NCI-H446 (cell line): ENCODE measurements around the gene LRRC46.
A peak's percentile ranks its signal among the peaks of the same experiment; 100 is the strongest.

Experiments used
- DNase-seq, 2 experiments: peaks; one replicate each; lab custom pipeline; 2025; lab: John Stamatoyannopoulos, UW

The LRRC46 gene

GRCh38 chr17:47810200-47810821 lies 21.2 kb upstream of the LRRC46 start:
- no peak for DNase-seq

DNA sequence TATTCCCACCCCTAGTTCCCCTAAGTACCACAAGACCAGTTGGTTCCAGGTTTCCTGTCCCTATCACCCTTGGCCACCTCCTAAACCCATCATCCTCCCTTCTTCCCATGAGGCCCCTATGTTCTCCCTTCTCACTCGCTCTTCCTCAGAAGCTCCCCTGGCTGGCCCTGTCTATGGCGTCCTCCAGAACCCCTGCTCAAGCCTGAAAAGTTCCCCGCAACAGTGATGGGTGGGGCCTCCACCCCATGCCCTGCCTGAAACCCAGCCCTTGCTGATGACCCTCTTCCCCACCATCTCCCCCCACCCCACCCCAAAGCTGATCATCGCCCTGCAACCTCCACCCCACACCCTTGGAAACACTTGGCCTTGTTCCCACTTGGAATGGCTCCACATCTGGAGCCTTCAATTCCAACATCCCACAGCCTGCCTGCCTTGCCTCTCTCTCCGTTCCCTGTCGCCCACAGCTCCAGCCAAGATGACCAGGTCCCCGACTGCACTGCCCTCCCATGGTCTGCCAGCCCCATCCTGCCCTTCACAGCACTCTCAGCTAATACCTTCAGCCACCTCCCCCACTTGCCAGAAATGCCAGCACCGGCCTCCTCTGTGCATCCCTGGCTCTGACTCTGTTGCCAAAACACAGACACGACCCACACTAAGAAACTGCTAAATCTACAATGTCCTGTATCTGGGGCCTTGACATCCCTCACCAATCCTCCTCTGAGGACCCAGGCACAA lies 20.4 kb upstream of the LRRC46 start:
- no peak for DNase-seq

DNA sequence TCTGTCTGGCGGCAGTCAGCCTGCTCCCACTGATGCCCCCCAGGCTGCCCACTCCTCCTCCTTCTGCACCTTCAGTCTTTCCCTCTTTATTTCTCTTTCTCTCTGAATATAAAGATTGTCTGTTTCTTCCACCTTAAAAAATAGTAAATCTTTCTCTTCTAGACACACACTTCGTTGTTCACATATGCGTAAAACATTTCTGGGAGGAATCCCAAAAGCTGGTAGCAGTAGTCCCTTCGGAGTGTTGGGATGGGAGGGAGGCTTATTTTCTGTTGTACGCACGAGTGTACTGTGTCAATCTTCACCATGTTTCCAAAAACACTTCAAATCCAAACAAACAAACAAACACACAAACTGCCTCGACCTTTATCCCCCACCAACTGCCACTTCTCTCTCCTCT lies 19.8 kb upstream of the LRRC46 start:
- no peak for DNase-seq

GRCh38 chr17:47812146-47812920 lies 19.1 kb upstream of the LRRC46 start:
- DNase-seq = no peak

GRCh38 chr17:47813077-47813476 lies 18.4 kb upstream of the LRRC46 start:
- DNase-seq = no peak

DNA sequence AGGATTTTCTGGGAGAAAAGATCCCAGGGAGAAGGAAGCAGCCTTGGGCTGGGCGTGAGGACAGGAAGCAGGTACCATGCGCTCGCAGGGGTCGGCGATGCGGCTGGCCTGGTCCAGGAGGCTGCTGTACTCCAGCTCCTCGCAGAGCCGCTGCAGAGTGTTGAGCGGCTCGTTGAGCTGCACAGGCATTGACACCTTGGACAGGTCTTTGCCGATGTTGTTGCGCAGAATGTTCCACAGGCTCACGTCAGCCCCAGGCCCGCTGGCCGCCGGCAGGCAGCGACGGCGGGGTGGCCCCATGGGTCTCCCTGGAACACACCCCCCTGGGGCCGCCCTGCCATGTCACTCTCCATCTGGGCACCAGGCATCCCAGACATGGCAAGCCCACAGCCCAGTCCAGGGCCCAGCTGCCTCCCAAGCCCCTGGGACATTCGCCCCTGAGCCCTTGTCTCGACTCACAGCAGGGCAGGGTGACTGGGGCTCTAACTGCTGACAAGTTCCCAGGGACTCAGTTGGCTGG lies 17.9 kb upstream of the LRRC46 start:
- DNase-seq = no peak

DNA sequence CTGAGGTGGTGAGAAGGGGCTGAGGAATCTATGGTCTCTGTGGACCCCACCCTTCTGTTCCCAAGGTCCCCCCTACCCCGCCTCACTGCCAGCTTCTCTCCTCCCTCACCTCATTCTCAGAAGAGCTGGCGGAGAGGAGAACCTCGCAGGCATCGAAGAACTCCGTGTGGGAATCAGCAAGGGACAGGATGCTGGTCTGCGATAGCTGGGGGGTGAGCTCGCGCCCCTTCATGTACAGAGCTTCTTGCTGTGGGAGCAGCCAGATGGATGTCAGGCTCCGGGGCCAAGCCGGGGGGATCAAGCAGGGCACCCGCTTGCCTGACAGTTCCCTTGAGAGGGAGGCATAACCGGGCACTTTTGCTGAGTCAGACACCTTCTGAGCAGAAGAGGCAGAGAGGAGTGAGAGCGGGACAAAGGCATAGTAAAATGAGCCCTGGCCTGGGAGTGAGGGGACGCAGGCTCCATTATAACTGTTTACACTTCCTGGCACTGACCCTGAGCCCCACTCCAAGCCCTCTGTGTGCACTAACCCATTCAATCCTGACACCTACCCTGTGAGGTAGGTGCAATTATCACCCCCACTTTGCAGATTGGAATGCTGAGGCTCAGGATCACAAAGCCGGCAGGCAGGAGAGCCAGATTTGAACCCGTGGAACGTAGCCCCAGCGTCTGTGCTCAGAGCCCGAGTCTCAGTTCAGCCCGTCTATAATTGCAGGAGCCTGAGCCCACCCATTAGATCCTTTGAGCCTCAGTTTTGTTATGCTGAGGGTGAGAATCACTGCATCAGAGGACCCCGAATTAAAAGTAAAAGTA lies 16.2 kb upstream of the LRRC46 start:
- no peak for DNase-seq

DNA sequence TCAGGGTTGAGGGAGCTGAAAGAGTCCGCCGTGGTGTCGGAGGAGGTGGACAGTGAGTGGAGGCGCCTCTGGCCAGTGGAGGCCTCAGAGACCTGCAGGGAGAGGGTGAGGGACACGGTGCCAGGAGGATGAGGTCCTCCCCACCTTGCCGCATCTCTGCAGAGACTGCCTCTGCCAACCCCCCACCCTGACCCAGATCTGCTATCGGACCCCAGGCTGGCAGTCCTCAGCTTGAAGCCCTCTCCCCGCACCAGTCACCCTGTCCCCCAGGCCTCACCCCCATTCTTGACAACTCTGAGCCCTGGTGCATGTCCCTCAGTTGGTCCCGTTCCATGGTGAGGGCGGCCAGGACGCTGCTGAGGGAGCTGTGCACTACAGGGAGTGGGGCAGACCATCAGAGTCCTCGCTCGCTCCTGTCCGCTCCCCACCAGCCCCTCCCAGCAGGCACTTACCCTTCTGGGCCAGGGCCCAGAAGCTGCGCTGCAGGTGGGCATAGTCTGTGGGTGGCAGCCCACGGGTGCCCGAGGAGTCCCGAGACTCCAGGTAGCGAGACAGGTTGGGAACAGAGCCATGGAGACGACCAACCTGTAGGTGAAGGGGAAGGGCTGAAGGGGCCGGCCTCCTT lies 15.2 kb upstream of the LRRC46 start:
- no peak for DNase-seq

GRCh38 chr17:47816947-47817346 lies 14.5 kb upstream of the LRRC46 start:
- DNase-seq = no peak

DNA sequence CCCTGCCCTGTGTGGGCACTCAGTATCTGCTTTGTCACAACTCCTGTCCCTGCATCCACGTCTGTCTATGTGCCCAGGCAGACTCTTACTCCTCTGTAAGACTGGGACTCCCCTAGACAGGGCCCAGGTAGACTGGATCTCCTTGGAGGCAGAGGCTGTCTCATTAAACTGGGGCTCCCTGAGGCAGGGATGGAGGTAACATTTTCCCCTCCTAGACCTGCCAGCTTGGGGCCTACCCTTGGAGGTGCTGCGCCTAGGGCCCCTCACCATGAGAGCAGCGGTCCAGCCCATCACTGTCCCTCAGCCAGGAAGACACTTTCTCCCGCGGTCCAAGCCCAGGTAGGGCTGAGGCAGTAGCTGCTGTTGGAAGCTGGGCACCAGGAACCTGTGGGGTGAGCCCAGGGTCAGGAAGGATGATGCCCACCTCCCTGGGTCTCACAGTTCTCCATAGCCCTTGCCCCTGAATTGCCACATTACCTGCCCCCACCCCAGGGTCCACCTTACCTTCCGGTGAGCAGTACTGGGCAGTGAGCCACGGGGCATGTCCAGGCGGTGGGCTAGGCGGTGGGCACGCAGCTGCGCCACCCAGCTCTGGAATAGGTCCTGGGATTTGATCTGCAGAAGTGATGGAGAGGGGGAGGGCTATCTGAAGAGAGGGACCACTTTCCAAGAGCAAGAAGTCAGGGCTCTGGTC lies 13.3 kb upstream of the LRRC46 start:
- DNase-seq = no peak

DNA sequence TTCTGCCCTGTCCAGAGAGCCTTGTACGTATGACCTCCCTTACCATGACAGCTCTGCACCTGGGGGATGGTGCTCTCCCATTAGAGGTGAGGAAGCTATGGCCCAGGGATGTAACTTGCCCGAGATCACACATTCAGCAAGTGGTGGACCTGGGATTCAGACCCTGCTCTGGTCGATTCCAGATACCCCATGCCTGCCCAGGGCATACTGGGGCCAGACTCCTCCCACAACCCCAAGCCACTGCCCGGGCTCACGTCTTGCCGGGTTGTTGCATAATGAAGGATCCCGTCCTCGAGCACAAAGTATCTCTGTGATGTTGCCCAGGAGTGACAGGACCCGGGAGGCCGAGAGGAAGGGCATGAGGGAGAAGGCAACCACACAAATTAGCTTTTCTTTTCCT lies 12.0 kb upstream of the LRRC46 start:
- no peak for DNase-seq

DNA sequence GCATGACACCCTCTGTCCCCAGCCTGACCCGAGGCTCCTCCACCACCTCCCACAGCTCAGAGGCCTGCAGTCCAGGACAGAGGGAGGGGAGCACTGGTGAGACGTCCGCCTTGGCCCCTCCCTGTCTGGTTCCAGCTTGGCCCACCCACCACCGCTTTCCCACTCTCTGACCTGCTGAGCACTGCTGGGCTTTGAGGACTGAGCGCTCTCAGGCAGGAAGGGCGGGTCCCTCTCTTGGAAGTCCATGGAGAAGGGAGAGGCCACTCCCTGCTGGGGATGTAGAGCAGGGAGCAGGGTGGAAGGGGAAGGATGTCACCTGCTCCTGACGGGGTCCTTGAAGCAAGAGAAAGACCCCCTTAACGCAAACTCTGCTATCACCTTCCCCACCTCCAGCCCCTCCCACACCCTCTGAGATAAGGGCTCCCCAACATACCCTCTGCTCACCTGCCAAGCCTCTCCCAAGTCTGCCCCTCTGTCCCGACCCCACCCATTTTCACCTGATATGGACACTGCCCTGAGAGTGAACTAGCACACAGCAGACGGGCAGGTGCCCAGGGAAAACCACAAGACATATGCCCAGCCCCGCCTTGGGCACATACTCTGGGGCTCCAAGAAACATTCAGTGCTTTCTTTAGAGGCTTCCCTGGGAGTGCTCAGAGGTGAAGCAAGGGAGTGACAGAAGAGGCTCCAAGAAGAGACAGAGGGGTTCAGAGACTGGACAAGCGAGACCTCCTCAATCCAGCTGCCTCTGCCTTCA lies 11.3 kb upstream of the LRRC46 start:
- no peak for DNase-seq

DNA sequence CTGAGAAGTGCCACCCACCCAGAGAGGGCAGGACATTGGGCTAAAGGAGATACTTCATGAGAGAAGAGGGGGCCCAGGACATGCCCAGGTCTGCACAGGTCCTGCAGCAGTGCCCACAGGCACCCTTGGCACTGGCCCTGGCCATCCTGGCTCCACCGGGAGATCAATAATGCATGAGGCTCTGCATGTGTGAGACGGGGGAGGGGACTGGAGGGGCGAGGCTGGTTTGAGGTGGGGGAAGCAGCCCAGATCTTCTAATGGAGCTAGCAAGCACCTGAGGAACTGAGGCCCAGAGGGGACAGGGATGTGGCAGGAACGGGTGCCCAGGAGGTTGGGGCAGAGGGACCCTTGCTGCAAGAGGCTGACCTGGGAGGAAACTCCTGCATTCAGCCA lies 10.4 kb upstream of the LRRC46 start:
- no peak for DNase-seq

GRCh38 chr17:47821424-47822391 lies 9.8 kb upstream of the LRRC46 start, which contains the start of gene OSBPL7:
OSBPL7 (minus strand) TSS chr17:47821794; CDS start chr17:47820278, 1,516 bp downstream.
- peak; percentile 9 to 69 for DNase-seq

DNA sequence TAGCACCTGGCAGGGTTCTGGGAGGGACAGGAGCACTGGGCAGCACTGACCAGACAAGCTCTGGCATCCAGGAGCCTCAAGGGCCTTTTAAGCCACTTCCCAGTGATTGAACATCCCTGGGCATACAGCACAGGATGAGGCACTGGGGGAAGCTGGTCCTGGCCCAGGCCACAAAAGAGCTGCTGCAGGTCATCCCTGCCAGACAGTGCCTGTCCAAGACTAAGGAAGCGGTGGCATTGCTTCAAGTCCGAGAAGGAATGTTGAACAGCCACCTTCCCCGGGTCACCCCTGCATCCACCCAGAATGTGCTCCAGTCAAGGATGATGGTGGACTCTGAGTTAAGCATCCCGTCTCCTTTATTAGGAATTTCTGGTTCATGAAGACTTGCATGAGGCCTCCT lies 8.7 kb upstream of the LRRC46 start:
- DNase-seq = no peak

DNA sequence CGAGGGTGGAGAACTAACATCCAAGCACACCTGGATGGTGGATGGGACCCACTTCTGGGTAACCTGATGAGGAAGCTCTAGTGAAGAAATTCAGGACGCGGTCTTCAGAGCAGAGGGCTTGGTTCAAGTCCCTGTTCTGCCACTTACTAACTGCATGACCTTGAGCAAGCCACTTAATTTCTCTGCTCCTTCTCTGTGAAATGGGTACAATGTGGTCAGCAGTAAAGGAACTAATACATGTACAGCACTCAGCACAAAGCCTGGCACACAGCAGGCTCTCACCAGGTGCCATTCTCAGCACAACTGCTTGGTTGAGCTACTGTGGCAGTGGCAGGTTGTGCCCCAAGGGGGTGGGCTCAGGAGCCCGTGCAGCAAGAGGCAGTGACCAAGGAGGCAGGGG lies 8.0 kb upstream of the LRRC46 start:
- DNase-seq = no peak

GRCh38 chr17:47829870-47830269 lies 1.6 kb upstream of the LRRC46 start:
- no peak for DNase-seq

DNA sequence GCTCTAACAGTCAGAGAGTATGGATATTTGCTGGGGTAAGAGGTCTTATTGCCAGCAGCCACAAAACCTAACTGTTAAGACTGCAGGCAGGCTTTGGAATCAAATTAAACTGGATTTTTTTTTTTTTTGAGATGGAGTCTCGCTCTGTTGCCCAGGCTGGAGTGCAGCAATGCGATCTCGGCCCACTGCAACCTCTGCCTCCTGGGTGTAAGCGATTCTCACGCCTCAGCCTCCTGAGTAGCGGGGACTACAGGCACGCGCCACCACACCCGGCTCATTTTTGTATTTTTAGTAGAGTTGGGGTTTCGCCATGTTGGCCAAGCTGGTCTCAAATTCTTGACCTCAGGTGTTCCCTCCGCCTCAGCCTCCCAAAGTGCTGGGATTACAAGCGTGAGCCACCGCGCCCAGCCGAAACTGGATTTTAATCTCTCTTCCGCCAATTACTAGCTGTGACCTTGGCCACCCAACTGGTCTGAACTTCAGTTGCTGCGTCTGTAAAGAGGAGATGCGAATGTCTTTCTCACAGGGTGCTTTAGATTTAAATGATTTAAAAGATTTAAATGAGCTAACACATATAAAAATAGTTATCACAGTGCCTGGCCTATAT lies 971 bp upstream of the LRRC46 start:
- no peak for DNase-seq

GRCh38 chr17:47831934-47832327 lies 461 bp downstream of the LRRC46 start:
- no peak for DNase-seq
